GM23338 (cell line): ENCODE data around the gene ARHGEF16.

ENCODE experiments used
- CREB1 ChIP-seq: fragments of 250-450 bp; sonication (Bioruptor Pico); IDR thresholded peaks from 2 replicates; pipeline ENCODE4 v1.5.0; 2020; ENCODE audit warnings: low read depth, mild to moderate bottlenecking, moderate library complexity
- EZH2 ChIP-seq: fragments of 200-600 bp; sonication (generic); IDR thresholded peaks from one replicate; pipeline ENCODE4 v1.8.0; 2017; ENCODE audit warnings: antibody characterized with exemption, mild to moderate bottlenecking, low read depth; ENCODE audit not compliant: unreplicated experiment
- POLR2AphosphoS5 ChIP-seq: IDR thresholded peaks from 2 replicates; pipeline ENCODE4 v1.6.1; 2016; ENCODE audit warnings: antibody characterized with exemption, low read depth
- TF ChIP-seq, protein P1 (sequence below), 2 experiments: fragments of 200-600 bp in 1 of 2; sonication (generic) in 1 of 2; conservative IDR thresholded peaks; 2 replicates each; pipeline versions ENCODE4 v1.5.1 to v1.6.1; 2016 to 2017; ENCODE audit warnings: antibody characterized with exemption in 2 of 2, low read depth in 2 of 2, mild to moderate bottlenecking in 2 of 2, moderate library complexity in 1 of 2

DNA sequence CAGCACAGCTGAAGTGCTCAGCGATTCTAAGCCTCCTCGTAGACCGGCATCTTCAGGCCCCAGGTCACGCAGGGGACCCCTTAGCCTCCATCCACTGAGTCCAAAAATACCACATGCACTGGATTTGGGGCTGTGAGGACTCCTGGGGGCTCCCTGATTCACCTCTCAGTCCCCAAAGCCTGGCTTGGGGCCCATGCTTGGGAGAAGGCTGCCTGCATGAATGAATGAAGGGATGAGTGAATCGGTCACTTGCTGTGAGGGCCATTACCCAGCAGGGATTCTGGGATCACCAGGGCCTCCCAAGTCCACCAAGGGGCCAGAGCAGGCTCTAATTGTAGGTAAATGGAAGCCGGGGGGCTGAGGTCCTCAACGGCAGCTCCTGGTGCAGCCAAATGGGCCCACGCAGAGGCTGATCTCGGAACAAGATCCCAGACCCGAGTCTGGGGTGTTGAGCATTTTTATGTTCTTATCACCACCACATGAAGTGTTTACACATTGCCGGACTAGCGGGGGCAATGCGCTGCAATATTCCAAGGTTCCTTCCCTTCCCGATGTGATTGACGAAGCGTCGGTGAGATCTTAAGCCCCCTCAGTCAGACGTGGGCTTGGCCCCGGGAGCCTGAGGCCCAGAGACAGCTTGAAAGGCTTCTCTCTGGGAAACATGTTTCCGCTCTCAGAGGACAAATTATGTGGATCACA, 13.6 kb upstream of the ARHGEF16 start:
- TF ChIP-seq, protein P1, sequence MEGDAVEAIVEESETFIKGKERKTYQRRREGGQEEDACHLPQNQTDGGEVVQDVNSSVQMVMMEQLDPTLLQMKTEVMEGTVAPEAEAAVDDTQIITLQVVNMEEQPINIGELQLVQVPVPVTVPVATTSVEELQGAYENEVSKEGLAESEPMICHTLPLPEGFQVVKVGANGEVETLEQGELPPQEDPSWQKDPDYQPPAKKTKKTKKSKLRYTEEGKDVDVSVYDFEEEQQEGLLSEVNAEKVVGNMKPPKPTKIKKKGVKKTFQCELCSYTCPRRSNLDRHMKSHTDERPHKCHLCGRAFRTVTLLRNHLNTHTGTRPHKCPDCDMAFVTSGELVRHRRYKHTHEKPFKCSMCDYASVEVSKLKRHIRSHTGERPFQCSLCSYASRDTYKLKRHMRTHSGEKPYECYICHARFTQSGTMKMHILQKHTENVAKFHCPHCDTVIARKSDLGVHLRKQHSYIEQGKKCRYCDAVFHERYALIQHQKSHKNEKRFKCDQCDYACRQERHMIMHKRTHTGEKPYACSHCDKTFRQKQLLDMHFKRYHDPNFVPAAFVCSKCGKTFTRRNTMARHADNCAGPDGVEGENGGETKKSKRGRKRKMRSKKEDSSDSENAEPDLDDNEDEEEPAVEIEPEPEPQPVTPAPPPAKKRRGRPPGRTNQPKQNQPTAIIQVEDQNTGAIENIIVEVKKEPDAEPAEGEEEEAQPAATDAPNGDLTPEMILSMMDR (conservative IDR thresholded peaks at IDR 0.05; ENCODE audit: low read depth in 2 of 2) = no peak
- TF ChIP-seq EZH2 (no peak), CREB1 (CRISPR knock-in tag) (no peak), POLR2AphosphoS5 (no peak)
